Nephron progenitor cell (in vitro differentiated cells): ENCODE results near the gene MYH10.

Source experiments
- DNase-seq: peaks from one replicate; pipeline ENCODE4 v3.0.0; 2021
- H3K27ac Mint-ChIP-seq: 2 replicates; pipeline ENCODE4 v1.8.0; 2021; ENCODE audit warnings: mild to moderate bottlenecking, moderate library complexity, mixed read lengths
- H3K27me3 Mint-ChIP-seq: 2 replicates; pipeline ENCODE4 v1.8.0; 2021; ENCODE audit warnings: mild to moderate bottlenecking, low read depth, mixed read lengths; ENCODE audit not compliant: poor library complexity
- H3K36me3 Mint-ChIP-seq: 2 replicates; pipeline ENCODE4 v1.8.0; 2021; ENCODE audit warnings: low read depth, mixed read lengths
- H3K4me1 Mint-ChIP-seq: 2 replicates; pipeline ENCODE4 v1.8.0; 2021; ENCODE audit warnings: mixed read lengths
- H3K4me3 Mint-ChIP-seq: 2 replicates; pipeline ENCODE4 v1.8.0; 2021; ENCODE audit warnings: mild to moderate bottlenecking, moderate library complexity, mixed read lengths
- H3K9me3 Mint-ChIP-seq: 2 replicates; pipeline ENCODE4 v1.8.0; 2021; ENCODE audit warnings: mild to moderate bottlenecking, moderate library complexity, mixed read lengths
- TF ChIP-seq, protein P1 (sequence below): fragments of 200-600 bp; sonication (generic); IDR thresholded peaks from 2 replicates; pipeline ENCODE4 v1.5.0; 2021; ENCODE audit warnings: antibody characterized with exemption

Gene MYH10

DNA sequence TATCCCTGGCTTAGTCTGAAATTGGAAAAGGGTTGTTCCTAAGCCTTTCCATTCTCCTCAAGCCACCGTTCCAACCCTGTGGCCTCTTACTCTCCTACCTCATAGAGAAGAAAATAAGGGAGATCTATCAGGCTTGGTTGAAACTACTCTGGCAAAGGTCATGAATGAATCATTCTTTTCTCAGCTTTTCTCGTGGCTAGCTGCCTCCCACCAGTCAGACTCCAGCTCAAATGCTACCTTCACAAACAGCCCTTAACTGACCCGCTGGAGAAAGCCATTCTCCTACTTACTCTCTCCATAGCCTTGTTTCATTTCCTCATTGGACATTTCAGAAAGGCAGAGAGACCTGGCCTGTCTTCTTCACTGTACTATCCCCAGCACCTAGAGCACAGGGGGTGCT lies 8.9 kb downstream of the MYH10 start:
- Mint-ChIP-seq H3K9me3 (peaks cover 35% of the 10 kb centered on the region), H3K27ac (peak overlapping the region; percentile 68), H3K4me1 (peaks cover 39% of the 10 kb centered on the region), H3K36me3 (peaks cover 81% of the 10 kb centered on the region), H3K27me3 (no peaks in the 10 kb centered on the region), H3K4me3 (peak overlapping the region; percentile 19)
- TF ChIP-seq, protein P1, sequence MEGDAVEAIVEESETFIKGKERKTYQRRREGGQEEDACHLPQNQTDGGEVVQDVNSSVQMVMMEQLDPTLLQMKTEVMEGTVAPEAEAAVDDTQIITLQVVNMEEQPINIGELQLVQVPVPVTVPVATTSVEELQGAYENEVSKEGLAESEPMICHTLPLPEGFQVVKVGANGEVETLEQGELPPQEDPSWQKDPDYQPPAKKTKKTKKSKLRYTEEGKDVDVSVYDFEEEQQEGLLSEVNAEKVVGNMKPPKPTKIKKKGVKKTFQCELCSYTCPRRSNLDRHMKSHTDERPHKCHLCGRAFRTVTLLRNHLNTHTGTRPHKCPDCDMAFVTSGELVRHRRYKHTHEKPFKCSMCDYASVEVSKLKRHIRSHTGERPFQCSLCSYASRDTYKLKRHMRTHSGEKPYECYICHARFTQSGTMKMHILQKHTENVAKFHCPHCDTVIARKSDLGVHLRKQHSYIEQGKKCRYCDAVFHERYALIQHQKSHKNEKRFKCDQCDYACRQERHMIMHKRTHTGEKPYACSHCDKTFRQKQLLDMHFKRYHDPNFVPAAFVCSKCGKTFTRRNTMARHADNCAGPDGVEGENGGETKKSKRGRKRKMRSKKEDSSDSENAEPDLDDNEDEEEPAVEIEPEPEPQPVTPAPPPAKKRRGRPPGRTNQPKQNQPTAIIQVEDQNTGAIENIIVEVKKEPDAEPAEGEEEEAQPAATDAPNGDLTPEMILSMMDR = no peak
- DNase-seq = no peak

GRCh38 chr17:8619294-8619693 lies 11.2 kb downstream of the MYH10 start:
- no peak overlapping the region for H3K27ac Mint-ChIP-seq
- peaks cover 99% of the 10 kb centered on the region for H3K36me3 Mint-ChIP-seq
- H3K4me1 Mint-ChIP-seq = peaks cover 36% of the 10 kb centered on the region
- TF ChIP-seq, protein P1 = no peak
- DNase-seq = no peak
- H3K9me3 Mint-ChIP-seq = peaks cover 54% of the 10 kb centered on the region
- no peaks in the 10 kb centered on the region for H3K27me3 Mint-ChIP-seq
- H3K4me3 Mint-ChIP-seq = no peak overlapping the region

GRCh38 chr17:8618825-8619224 lies 11.7 kb downstream of the MYH10 start:
- peaks cover 56% of the 10 kb centered on the region for H3K9me3 Mint-ChIP-seq
- H3K36me3 Mint-ChIP-seq = peaks cover 99% of the 10 kb centered on the region
- H3K27me3 Mint-ChIP-seq = no peaks in the 10 kb centered on the region
- no peak overlapping the region for H3K4me3 Mint-ChIP-seq
- no peak for DNase-seq
- H3K4me1 Mint-ChIP-seq = peaks cover 31% of the 10 kb centered on the region
- TF ChIP-seq, protein P1 = no peak
- no peak overlapping the region for H3K27ac Mint-ChIP-seq

GRCh38 chr17:8614988-8615387 lies 15.5 kb downstream of the MYH10 start:
- Mint-ChIP-seq H3K4me1 (no peaks in the 10 kb centered on the region), H3K27ac (no peak overlapping the region), H3K36me3 (peaks cover 97% of the 10 kb centered on the region), H3K9me3 (peaks cover 81% of the 10 kb centered on the region), H3K27me3 (no peaks in the 10 kb centered on the region), H3K4me3 (no peak overlapping the region)
- TF ChIP-seq, protein P1 = no peak
- no peak for DNase-seq

DNA sequence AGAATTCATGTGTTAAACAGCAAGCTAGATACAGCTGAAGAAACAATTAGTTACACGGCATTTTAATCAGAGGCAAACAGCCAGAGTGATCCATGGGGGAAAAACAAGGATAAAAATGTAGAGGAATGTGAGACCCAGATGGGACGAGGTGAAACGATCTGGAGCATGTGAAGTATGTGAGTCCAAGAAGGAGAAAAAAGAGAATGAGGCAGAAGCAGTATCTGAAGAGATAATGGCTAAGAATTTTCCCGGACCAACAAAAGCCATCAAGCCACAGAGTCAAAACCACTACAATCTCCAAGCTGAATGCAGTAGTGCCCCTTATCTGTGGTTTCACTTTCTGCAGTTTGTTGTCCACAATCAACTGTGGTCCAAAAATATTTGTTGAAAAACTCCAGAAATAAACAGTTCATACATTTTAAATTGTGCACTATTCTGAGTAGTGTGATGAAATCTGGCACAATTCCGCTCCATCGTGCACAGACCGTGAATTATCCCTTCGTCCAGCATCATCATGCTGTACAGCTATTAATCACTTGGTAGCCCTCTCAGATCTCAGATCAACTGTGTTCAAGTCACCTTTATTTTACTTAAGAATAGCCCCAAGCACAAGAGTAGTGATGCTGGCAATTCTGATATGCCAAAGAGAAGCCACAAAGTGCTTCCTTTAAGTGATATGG lies 18.8 kb downstream of the MYH10 start:
- peaks cover 62% of the 10 kb centered on the region for H3K9me3 Mint-ChIP-seq
- TF ChIP-seq, protein P1 = no peak
- H3K36me3 Mint-ChIP-seq = peaks cover 86% of the 10 kb centered on the region
- H3K4me1 Mint-ChIP-seq = peaks cover 22% of the 10 kb centered on the region
- no peak overlapping the region for H3K4me3 Mint-ChIP-seq
- H3K27ac Mint-ChIP-seq = no peak overlapping the region
- no peaks in the 10 kb centered on the region for H3K27me3 Mint-ChIP-seq
- no peak for DNase-seq

GRCh38 chr17:8611137-8611536 lies 19.4 kb downstream of the MYH10 start:
- TF ChIP-seq, protein P1 = no peak
- Mint-ChIP-seq H3K4me1 (peaks cover 28% of the 10 kb centered on the region), H3K27me3 (no peaks in the 10 kb centered on the region), H3K27ac (no peak overlapping the region), H3K4me3 (no peak overlapping the region), H3K36me3 (peaks cover 82% of the 10 kb centered on the region), H3K9me3 (peaks cover 58% of the 10 kb centered on the region)
- DNase-seq = no peak
